PC-3 (cell line): ENCODE measurements around the gene NAV1. TPM values are rescaled to one million over a fixed set of nuclear protein-coding genes. Genes with fewer than 3 reads are reported as not detected.

Experiments used
- ATAC-seq: fragments of 200-7000 bp; cut with Tn5 transposase; 2 replicates; pipeline ENCODE4 v1.9.1; 2020; ENCODE audit warnings: mild to moderate bottlenecking, moderate library complexity
- BruUV-seq: library from RNA; stranded (reverse); fragments of 400-500 nt; replicated peaks from 2 replicates; lab custom pipeline; 2021; lab: Mats Ljungman, UMichigan
- CTCF ChIA-PET: fragments of 300-600 bp; sonication (Branson Sonifier 250); formaldehyde crosslinking; loops from one replicate; lab custom pipeline; 2022; ENCODE audit warnings: antibody characterized with exemption; lab: Charles Lee
- POLR2A ChIA-PET: fragments of 300-600 bp; sonication (Branson Sonifier 250); formaldehyde crosslinking; loops from one replicate; lab custom pipeline; 2022; ENCODE audit warnings: antibody characterized with exemption; ENCODE audit not compliant: unreplicated experiment; lab: Charles Lee
- DNase-seq: peaks from one replicate; pipeline ENCODE4 v3.0.0-alpha.2; 2015
- H2AFZ ChIP-seq: fragments of 300-600 bp; sonication (generic); 2 replicates; pipeline ENCODE4 v1.6.0; 2016; ENCODE audit warnings: antibody characterized with exemption, low read length
- H3F3A ChIP-seq: fragments of 300-600 bp; sonication (generic); one replicate; pipeline ENCODE4 v1.6.0; 2017; ENCODE audit warnings: antibody characterized with exemption, low read length, control low read depth, mild to moderate bottlenecking; ENCODE audit not compliant: unreplicated experiment
- H3K27ac ChIP-seq: fragments of 300-600 bp; sonication (generic); 2 replicates; pipeline ENCODE4 v1.5.1; 2016; ENCODE audit warnings: mild to moderate bottlenecking, low read length
- H3K27me3 ChIP-seq: fragments of 300-600 bp; sonication (generic); 2 replicates; pipeline ENCODE4 v1.6.1; 2016; ENCODE audit warnings: low read length, mixed read lengths
- H3K36me3 ChIP-seq: fragments of 300-600 bp; sonication (generic); 2 replicates; pipeline ENCODE4 v1.6.1; 2016; ENCODE audit warnings: low read depth, mixed run types, low read length, mixed read lengths
- H3K4me1 ChIP-seq: fragments of 300-600 bp; sonication (generic); 2 replicates; pipeline ENCODE4 v1.5.1; 2016; ENCODE audit warnings: low read length; ENCODE audit not compliant: insufficient read depth
- H3K4me2 ChIP-seq: fragments of 300-600 bp; sonication (generic); 2 replicates; pipeline ENCODE4 v1.6.0; 2016; ENCODE audit warnings: low read length
- H3K4me3 ChIP-seq: fragments of 300-600 bp; sonication (generic); 2 replicates; pipeline ENCODE4 v1.5.1; 2016; ENCODE audit warnings: mild to moderate bottlenecking, low read length, mixed read lengths
- H3K79me2 ChIP-seq: fragments of 300-600 bp; sonication (generic); 2 replicates; pipeline ENCODE4 v1.6.1; 2017; ENCODE audit warnings: low read length, mixed read lengths
- H3K9ac ChIP-seq: fragments of 300-600 bp; sonication (generic); 2 replicates; pipeline ENCODE4 v1.6.0; 2016; ENCODE audit warnings: mild to moderate bottlenecking, low read length
- H3K9me2 ChIP-seq: fragments of 300-600 bp; sonication (generic); replicated peaks from 2 replicates; pipeline ENCODE4 v1.6.1; 2016; ENCODE audit warnings: mixed run types, low read length, mixed read lengths
- H3K9me3 ChIP-seq: fragments of 300-600 bp; sonication (generic); 2 replicates; pipeline ENCODE4 v1.6.1; 2016; ENCODE audit warnings: low read length, mixed read lengths
- H4K20me1 ChIP-seq: fragments of 300-600 bp; sonication (generic); 2 replicates; pipeline ENCODE4 v1.6.1; 2016; ENCODE audit warnings: low read length, mixed read lengths
- EZH2 ChIP-seq: fragments of 300-600 bp; sonication (generic); IDR thresholded peaks from one replicate; pipeline ENCODE4 v1.6.1; 2017; ENCODE audit warnings: antibody characterized with exemption, mild to moderate bottlenecking, low read length; ENCODE audit not compliant: unreplicated experiment
- EZH2phosphoT487 ChIP-seq: fragments of 300-600 bp; sonication (generic); IDR thresholded peaks from 2 replicates; pipeline ENCODE4 v1.6.1; 2018; ENCODE audit warnings: mild to moderate bottlenecking, antibody characterized with exemption, low read length, borderline replicate concordance
- intact Hi-C: fragments of 100-400 bp; cut with micrococcal nuclease; formaldehyde crosslinking; loops from 2 replicates; pipeline ENCODE4 v1.9.0; 2023
- total RNA-seq: library from RNA; depleted of rRNA; stranded (reverse); fragments of >200 nt; gene quantifications from 2 replicates; pipeline ENCODE4 v1.2.3, GENCODE V29; 2014
- TF ChIP-seq, protein P1 (sequence below): fragments of 300-600 bp; sonication (generic); conservative IDR thresholded peaks from 2 replicates; pipeline ENCODE4 v1.5.1; 2017; ENCODE audit warnings: antibody characterized with exemption, low read depth, mild to moderate bottlenecking, low read length

Gene NAV1
- total RNA-seq, 1 experiment from 2014 or later: 2.6 TPM

DNA sequence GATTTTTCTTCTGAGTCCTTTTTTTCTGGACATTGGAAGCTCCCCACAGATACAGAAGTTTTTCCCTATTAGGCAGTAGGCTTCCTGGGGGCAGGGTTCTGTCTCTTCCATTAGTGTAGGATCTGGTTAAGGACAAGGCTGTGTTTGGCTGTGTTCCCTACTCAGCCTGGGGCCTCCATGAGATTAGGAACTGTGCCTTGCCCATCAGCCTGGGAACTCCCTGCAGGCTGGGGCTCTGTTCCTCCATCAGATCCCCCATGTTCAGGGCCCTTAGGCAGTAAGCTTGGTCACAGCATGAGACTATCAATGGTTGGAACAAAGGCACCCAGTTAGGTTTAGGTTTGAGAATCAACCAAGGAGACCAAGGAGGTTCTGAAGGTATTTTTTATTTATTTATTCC, 22.7 kb downstream of the NAV1 start:
- POLR2A ChIA-PET: interaction anchor here (0.7 kb wide), 1 partner anchor 143 kb away, joined by 6 read pairs; no protein-coding TSS in a partner anchor
- no peaks in the 10 kb centered on the region for H4K20me1 ChIP-seq
- no peak overlapping the region for H2AFZ ChIP-seq
- no peaks in the 10 kb centered on the region for H3F3A ChIP-seq
- CTCF ChIA-PET: interaction anchor here (0.6 kb wide), 1 partner anchor 166 kb away, joined by 3 read pairs; no protein-coding TSS in a partner anchor
- H3K9ac ChIP-seq: no peak overlapping the region
- H3K36me3 ChIP-seq: no peaks in the 10 kb centered on the region
- no peaks in the 10 kb centered on the region for H3K79me2 ChIP-seq
- H3K27me3 ChIP-seq: no peaks in the 10 kb centered on the region
- TF ChIP-seq EZH2phosphoT487: no peak
- TF ChIP-seq EZH2: no peak
- TF ChIP-seq, protein P1, sequence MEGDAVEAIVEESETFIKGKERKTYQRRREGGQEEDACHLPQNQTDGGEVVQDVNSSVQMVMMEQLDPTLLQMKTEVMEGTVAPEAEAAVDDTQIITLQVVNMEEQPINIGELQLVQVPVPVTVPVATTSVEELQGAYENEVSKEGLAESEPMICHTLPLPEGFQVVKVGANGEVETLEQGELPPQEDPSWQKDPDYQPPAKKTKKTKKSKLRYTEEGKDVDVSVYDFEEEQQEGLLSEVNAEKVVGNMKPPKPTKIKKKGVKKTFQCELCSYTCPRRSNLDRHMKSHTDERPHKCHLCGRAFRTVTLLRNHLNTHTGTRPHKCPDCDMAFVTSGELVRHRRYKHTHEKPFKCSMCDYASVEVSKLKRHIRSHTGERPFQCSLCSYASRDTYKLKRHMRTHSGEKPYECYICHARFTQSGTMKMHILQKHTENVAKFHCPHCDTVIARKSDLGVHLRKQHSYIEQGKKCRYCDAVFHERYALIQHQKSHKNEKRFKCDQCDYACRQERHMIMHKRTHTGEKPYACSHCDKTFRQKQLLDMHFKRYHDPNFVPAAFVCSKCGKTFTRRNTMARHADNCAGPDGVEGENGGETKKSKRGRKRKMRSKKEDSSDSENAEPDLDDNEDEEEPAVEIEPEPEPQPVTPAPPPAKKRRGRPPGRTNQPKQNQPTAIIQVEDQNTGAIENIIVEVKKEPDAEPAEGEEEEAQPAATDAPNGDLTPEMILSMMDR: no peak
- ATAC-seq (no peak), DNase-seq (no peak)
- no peak overlapping the region for H3K27ac ChIP-seq
- no TSS peak for BruUV-seq
- no peaks in the 10 kb centered on the region for H3K9me3 ChIP-seq
- H3K4me2 ChIP-seq: no peak overlapping the region
- H3K4me3 ChIP-seq: no peak overlapping the region
- intact Hi-C loops: no loop called here
- peaks cover 3% of the 10 kb centered on the region; the same call in 1 of the 2 replicates for H3K4me1 ChIP-seq
- no peaks in the 10 kb centered on the region for H3K9me2 ChIP-seq

DNA sequence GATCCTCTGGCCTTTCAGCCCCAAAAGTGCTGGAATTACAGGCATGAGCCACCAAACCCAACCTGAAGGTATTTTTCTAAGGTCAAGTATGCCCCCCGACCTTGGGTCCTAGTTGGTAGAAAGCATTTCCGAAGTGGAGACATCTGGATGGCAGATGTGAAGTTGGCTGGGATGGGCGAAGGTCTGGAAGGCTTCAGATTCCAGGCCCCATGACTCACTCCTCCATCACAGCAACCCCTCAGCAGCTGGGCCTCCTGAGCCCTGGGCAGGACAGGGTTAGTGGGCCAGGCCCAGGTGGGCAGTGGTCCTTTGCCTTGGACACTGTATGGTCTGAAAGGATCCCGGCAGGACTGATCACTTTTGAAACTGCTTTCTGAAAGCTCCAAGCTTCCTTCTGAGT, 23.3 kb downstream of the NAV1 start:
- ChIA-PET CTCF (no interaction called here), POLR2A (no interaction called here)
- intact Hi-C loops: no loop called here
- H3K36me3 ChIP-seq: no peaks in the 10 kb centered on the region
- H3F3A ChIP-seq: no peaks in the 10 kb centered on the region
- H3K9ac ChIP-seq: no peak overlapping the region
- H2AFZ ChIP-seq: no peak overlapping the region
- no peaks in the 10 kb centered on the region for H4K20me1 ChIP-seq
- H3K4me3 ChIP-seq: no peak overlapping the region
- DNase-seq: no peak
- peaks cover 3% of the 10 kb centered on the region; the same call in 1 of the 2 replicates for H3K4me1 ChIP-seq
- no TSS peak for BruUV-seq
- TF ChIP-seq, protein P1: no peak
- TF ChIP-seq EZH2: no peak
- TF ChIP-seq EZH2phosphoT487: no peak
- no peak for ATAC-seq
- H3K27ac ChIP-seq: no peak overlapping the region
- no peak overlapping the region for H3K4me2 ChIP-seq
- no peaks in the 10 kb centered on the region for H3K9me2 ChIP-seq
- H3K27me3 ChIP-seq: no peaks in the 10 kb centered on the region
- H3K9me3 ChIP-seq: no peaks in the 10 kb centered on the region
- H3K79me2 ChIP-seq: no peaks in the 10 kb centered on the region

DNA sequence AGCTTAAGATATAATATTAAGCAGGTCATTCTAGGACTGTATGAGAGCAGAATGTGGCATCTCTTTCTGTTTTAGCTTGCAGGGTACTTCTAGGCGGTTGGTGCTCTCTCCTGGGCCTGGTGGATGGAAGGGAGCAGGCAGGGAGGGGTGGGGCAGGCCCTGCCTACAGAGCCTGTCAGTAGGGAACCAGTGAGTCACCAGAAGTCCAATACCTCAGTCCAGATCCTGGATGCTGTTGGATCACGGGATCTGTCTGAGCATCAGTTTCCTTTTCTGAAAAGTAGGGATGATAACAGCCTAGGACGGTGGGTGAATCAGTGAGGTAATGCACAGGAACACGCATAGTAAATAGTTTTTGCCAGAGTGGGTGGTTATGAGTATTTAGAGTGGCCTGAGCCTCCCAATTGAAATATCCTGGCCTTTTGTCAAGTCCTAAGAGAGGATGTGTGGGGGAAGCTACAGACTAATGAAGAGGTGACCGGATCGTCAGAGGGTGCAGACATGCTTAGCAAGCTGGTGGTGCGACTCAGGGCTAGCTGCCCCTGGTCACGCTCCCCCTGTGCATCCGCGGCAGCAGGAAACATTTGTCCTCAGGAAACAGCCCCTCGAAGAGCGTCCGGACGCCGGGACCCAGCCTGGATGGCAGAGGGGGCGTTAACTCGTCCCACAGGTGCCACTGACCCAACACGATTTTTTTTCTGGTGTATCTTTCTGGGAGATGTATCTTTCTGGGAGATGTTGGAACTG, 23.9 kb downstream of the NAV1 start:
- POLR2A ChIA-PET: no interaction called here
- H3K4me3 ChIP-seq: no peak overlapping the region
- H3K36me3 ChIP-seq: no peaks in the 10 kb centered on the region
- intact Hi-C loops: no loop called here
- H3K4me2 ChIP-seq: no peak overlapping the region
- BruUV-seq: no TSS peak
- H2AFZ ChIP-seq: no peak overlapping the region
- no peaks in the 10 kb centered on the region for H3K27me3 ChIP-seq
- no peak for ATAC-seq
- H3K9me3 ChIP-seq: no peaks in the 10 kb centered on the region
- H4K20me1 ChIP-seq: no peaks in the 10 kb centered on the region
- no peaks in the 10 kb centered on the region for H3K9me2 ChIP-seq
- no peaks in the 10 kb centered on the region for H3K79me2 ChIP-seq
- no peak overlapping the region for H3K27ac ChIP-seq
- H3F3A ChIP-seq: no peaks in the 10 kb centered on the region
- TF ChIP-seq, protein P1: no peak
- TF ChIP-seq EZH2 (no peak), EZH2phosphoT487 (no peak)
- DNase-seq: no peak
- no peak overlapping the region for H3K9ac ChIP-seq
- CTCF ChIA-PET: no interaction called here
- peaks cover 3% of the 10 kb centered on the region; the same call in 1 of the 2 replicates for H3K4me1 ChIP-seq
